GM12801 (cell line): ENCODE measurements around the gene GCN1.

Experiments used
- TF ChIP-seq, protein P1 (sequence below): IDR thresholded peaks from one replicate; pipeline ENCODE4 v1.5.1; 2011; ENCODE audit warnings: control low read depth; ENCODE audit not compliant: insufficient read length; ENCODE audit errors: extremely low read depth

The GCN1 gene

GRCh38 chr12:120126635-120127005 lies 67.9 kb downstream of the GCN1 start:
- TF ChIP-seq, protein P1, sequence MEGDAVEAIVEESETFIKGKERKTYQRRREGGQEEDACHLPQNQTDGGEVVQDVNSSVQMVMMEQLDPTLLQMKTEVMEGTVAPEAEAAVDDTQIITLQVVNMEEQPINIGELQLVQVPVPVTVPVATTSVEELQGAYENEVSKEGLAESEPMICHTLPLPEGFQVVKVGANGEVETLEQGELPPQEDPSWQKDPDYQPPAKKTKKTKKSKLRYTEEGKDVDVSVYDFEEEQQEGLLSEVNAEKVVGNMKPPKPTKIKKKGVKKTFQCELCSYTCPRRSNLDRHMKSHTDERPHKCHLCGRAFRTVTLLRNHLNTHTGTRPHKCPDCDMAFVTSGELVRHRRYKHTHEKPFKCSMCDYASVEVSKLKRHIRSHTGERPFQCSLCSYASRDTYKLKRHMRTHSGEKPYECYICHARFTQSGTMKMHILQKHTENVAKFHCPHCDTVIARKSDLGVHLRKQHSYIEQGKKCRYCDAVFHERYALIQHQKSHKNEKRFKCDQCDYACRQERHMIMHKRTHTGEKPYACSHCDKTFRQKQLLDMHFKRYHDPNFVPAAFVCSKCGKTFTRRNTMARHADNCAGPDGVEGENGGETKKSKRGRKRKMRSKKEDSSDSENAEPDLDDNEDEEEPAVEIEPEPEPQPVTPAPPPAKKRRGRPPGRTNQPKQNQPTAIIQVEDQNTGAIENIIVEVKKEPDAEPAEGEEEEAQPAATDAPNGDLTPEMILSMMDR, result no peak

- TF ChIP-seq, protein P1, result no peak
Observed at GRCh38 chr12:120125792-120126634, 68.5 kb downstream of the GCN1 start.

- TF ChIP-seq, protein P1, result no peak
Observed at GRCh38 chr12:120125029-120125428, 69.5 kb downstream of the GCN1 start.

DNA sequence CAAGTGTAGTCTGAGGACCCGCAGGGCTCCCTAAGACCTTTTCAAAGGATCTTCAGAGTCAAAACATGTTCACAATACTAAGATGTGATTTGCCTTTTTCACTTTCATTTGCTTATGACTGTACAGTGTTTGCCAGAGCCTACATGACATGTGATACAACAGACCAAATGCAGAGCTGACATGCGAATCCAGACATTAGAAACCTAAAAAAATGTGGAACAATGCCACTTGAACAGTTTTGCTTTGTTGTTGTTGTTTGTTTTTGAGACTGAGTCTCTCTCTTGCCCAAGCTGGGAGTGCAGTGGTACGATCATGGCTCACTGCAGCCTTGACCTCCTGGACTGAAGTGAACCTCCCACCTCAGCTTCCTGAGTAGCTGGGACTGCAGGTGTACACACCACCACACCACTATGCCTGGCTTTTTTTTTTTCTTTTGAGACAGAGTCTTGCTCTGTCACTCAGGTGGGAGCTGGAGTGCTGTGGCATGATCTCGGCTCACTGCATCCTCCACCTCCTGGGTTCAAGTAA lies 72.7 kb downstream of the GCN1 start:
- TF ChIP-seq, protein P1, result no peak

DNA sequence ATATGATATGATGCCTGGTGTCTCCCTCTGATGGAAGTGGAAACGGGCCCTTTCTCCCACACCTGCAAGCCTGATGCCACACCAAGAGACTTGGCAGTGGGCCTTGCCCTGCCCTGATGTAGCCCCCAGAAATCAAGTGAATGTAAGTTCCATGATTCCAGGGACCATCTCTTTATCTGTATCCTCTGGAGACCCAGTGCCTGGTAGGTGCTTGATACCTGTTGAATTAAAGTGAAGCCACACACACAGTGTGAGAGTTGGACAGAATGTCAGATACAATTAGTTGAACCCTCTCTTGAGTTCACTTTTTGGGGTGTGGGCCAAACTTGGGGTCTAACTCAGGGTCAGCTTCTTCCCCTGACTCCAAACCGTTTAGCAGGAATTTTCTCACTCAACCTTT lies 73.2 kb downstream of the GCN1 start:
- TF ChIP-seq, protein P1, result no peak

GRCh38 chr12:120119271-120119973 lies 75.1 kb downstream of the GCN1 start:
- TF ChIP-seq, protein P1, result no peak

DNA sequence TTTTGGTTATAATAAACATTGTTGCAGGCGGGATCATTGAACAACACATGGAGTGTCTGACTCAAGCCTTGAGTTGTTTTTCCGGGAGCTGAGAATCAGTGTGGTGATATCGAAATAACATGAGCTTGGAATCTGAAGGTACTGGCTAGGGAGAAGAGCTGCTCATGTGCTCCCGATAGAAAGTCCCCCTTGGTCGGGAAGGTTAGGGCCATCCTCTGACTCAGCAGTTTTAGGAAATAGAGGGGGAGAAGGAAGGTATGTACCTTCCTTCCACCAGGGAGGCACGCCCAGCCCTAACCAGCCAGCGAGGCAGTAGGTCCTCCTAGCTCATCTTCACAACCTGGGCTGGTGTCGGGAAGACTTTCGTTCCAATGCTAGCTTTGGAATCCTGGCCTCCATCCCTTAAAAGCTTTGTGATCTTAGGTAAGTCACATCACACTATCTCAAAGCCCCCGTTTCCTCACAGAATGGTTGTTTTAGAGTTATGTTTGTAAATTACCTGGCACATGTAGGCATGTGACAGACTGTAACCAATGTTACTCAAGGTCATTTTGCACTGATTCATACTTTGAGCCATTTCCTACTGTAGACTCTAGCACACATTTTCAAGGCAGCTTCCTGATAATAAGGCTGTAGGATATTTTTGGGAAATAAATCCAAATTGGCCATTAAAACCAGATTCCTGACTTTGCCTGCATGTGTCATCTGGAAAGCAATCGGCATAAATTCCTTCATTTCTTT lies 76.0 kb downstream of the GCN1 start:
- TF ChIP-seq, protein P1, result no peak
